Raji (cell line): ENCODE measurements around the gene YEATS2.

Experiments
- POLR2A ChIP-seq: IDR thresholded peaks from 2 replicates; pipeline ENCODE4 v1.6.1; 2011; ENCODE audit warnings: low read depth, low read length, control low read depth; ENCODE audit not compliant: insufficient read depth

The YEATS2 gene

GRCh38 chr3:183815951-183816475, 118.4 kb downstream of the YEATS2 start:
- no peak for TF ChIP-seq POLR2A

DNA sequence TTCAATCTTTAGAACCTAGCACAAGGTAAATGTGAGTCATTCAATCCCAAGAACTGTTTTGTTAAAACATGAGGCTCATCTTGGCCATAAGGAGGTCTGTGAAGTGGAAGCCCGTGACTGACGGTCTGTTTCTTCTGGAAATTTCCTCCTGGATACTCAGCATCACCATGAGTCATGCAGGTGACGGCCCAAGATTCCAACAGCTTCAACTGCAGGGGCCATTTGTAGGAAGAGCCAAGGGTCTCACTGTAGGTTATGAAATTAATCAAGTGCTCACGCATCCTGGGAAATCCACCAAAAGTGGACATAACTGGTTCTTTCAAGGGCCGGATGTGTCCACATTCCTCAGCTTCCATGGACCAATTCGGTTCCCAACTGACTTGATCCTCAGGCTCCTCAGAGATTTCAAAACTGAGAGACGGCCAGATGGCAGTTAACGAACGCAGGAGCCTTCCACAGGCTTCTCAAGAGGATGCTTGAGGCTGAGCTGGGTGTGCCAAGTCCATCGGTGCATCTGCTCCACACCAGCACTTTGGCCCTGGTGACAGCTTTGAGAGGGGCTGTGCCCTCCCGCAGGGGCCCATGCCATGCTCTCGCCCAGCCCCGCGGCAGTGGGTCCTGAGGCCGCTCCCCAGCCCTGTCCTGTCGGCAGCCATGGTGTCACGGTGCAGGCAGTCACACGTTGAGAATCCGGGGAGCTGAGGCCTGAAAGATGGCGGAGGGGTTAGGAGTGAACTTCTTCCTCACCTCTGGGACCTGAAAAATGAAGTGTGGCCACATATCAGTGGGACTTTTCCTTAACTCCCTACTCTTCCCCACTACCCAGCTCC, 119.3 kb downstream of the YEATS2 start:
- TF ChIP-seq POLR2A = no peak

DNA sequence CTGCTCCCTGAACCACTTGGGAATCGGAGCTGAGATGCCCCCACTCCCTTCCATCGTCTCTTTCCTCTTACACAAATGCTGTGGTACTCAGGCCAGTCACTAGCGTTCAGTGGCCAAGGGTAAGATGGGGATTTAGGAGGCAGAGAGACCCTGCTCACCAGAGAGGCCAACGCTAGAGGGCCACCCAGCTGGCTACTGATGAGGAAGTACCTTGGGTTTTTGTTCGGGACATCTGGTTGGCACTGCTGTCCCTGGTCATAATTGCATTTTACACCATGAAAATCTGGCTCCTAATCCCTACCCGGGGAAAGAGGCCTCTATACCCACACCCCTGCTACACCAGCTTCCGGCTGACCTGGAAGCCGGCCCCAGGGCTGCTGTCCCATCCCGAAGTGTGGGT, 120.0 kb downstream of the YEATS2 start:
- TF ChIP-seq POLR2A = no peak

DNA sequence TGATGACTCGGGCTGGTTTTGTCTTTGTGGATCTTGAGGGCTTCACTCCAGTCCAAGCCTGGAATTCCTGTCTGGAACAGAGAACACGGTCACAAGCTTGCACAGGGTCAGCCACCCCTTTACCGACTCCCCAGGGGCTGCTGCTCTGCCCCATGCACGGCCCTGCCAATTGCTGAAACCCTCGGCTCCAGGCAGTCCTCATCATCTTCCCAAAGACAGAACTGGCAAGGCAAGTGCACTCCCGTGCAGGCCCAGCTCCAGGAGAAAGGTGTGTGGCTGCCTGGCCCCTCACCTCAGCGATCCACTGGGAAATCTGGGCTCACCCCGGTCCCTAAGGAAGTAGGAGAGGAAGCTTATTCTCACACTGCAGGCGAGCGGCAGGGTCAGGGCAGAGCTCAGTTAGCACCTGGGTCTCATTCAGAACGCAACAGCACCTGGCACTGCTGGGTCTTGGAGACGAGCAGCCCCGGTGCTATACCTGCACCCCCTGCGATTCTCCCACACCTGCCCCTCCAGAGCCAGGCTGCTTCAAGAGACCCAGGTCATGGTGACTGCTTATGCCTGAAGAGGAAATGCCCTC, 120.5 kb downstream of the YEATS2 start:
- no peak for TF ChIP-seq POLR2A

- no peak for TF ChIP-seq POLR2A
Observed at GRCh38 chr3:183818706-183819624, 121.4 kb downstream of the YEATS2 start.

GRCh38 chr3:183819831-183820230, 122.2 kb downstream of the YEATS2 start:
- TF ChIP-seq POLR2A = no peak

- no peak for TF ChIP-seq POLR2A
Observed at GRCh38 chr3:183822631-183823030, 125.0 kb downstream of the YEATS2 start.

DNA sequence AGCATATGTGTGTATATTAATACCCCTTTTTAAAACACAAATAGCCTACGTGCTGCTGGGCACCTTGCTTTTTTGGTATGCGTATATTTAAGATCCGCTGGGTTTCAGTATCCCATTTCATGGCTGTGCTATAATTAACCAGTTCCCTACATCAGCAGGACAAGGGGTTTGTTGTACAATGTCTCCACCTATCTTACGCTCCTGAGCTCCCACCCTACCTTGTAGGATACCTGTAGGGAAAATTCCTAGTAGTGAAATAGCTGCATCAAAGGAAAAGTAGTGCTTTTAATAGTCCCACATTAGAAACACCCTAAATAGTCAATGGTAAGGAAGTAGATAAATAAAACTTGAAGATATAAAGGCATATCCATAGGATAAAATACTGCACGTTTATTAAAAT, 126.4 kb downstream of the YEATS2 start:
- TF ChIP-seq POLR2A = no peak

- no peak for TF ChIP-seq POLR2A
Observed at GRCh38 chr3:183824761-183825455, 127.3 kb downstream of the YEATS2 start.

- no peak for TF ChIP-seq POLR2A
Observed at GRCh38 chr3:183825456-183826161, 128.0 kb downstream of the YEATS2 start, which contains the start of gene MAP6D1. Gene MAP6D1 (minus strand): TSS chr3:183825577. CDS start chr3:183825547, 30 bp downstream.

DNA sequence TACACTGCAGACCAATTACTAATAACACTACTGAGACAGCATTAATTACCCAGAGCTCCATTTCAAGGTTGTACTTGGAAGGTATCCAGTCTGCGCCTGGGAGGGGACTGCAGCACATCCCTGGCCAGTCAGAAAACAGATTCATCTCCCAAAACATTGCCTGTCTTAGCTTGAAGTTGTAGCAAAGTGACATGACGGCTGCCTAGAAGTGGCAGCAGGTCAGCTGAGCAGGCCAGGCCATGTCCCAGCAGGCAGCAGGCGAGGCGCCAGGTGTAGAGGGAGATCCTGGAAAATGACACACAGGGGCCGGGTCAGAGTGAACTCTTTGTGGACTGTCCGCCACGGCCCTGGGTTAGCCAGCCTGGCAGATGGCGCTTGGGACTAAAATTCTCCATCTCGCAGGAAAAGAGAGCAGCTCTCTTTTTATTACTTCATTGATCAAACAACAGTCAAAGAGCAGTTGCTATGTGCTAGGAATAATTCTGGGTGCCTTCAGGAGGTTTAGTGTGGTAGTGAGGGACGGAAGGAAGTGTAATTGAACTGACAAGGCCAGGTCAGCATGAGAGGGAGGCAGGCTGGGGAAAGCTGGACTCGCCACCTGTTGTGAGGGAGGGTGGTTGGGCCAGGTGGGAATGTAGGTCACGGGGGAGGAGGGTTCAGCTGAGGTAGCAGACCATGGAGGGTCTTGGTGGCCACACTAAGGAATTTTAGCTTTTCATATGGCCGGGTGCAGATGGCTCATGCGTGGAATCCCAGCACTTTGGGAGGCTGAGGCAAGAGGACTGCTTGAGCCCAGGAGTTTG, 129.1 kb downstream of the YEATS2 start:
- TF ChIP-seq POLR2A = no peak

DNA sequence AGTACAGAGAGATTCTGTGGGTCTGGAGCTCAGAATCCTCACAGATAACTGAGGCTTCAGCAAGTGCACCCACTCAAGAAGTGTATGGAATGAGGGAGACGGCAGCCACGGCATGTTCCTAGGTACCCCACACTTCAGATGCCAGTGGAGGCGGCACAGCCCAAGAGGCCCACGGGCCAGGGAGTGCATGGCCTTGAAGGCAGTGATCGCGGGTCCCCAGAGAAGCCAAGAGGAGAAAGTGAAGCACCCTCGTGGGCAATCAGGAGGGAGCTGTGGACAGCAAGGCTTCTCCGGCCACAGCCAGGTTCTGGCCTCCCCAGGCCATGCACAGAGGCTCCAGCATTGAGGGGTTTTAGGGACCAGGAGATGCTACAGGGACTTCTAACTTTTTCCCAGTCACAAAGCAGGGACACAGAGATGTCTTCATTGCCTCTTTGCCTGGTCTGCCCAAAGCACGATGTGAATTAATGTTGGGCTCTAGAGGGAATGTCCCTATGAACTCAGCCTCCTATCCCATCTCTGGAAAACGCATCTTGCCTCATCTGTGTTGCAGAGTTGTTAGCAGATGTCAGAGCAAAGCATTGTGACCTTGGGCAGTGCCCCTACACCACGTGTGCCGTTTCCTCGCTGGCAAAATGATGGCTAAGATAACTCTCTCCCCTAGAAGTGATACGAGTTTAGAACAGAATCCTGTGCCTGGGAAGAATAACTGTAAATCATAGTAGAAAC, 130.4 kb downstream of the YEATS2 start:
- no peak for TF ChIP-seq POLR2A

- no peak for TF ChIP-seq POLR2A
Observed at GRCh38 chr3:183828538-183828870, 130.9 kb downstream of the YEATS2 start.
